ENCODE data around the gene NTN1.

GRCh38 chr17:9044772-9045463, 23.6 kb downstream of the NTN1 start:
- no peak for TF ChIP-seq CTCF (IDR thresholded peaks at IDR 0.05; ENCODE audit: low read length)
- TF ChIP-seq EZH2 (IDR thresholded peaks at IDR 0.05; ENCODE audit: borderline replicate concordance, low read length) = no peak

Data from OCI-LY1 (cell line).